ENCODE results near the gene PHTF2.

PHTF2 gene

DNA sequence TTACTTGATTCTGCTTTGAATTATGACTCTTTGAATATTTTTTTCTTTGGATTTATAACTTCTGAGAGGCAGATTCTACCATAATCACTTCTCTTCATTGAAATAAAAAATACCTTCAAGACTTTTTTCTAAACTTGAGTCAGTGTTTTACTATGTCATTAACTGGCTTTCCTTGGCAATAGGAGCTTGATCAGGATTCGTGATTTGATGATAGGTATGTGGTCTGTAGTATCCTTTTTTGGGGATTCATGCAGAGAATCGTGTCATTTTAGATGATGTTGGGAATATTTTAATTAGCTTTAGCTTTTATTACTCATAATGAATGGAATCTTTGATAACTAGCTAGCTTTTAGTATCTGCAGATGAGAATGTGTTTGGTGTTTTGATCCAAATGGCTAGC is 83.3 kb downstream of the PHTF2 start:
- DNase-seq, result no peak

- DNase-seq, result no peak
Measured at GRCh38 chr7:77885155-77885554, 86.6 kb downstream of the PHTF2 start.

DNA sequence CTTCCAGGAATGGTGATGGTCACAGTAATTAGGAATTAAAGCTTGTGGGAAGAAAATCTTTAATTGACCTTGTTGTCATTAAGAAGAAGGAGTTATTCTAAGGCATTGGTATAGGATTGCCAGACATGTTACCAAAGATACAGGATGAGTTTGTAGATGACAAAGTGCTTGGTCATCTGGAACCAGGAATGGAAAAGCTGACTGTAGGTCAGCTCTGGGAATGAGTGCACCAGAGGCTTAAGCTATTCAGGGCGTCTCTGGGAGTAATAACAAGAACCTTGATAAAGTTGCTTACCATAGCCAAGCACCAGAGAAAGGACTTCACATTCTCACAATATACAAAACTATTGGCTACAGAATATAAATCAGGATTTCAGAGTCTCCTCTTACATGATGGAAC is 89.0 kb downstream of the PHTF2 start:
- no peak for DNase-seq

GRCh38 chr7:77888998-77889397 is 90.4 kb downstream of the PHTF2 start:
- no peak for DNase-seq

DNA sequence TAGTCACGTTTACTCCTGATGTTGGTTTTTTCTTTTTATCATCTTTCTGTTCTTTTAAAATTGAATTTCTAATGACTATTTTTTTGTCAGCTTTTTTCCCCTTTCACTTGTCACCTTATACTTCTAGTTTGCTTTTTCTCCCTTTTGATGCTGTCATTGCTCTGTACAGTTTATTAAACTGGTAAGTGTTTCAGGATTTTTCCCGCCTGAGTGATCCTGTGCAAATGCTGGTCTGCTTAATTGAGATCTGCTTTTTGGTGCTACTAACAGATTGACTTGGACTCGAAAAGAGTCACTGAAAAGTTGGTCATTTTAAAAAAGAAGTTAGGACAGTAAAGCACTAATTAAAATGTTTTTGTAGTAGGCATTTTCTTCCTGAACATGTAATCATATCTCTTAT is 95.2 kb downstream of the PHTF2 start:
- no peak for DNase-seq

- no peak for DNase-seq
Measured at GRCh38 chr7:77894574-77895091, 96.1 kb downstream of the PHTF2 start.

GRCh38 chr7:77895905-77896304 is 97.3 kb downstream of the PHTF2 start:
- no peak for DNase-seq

DNA sequence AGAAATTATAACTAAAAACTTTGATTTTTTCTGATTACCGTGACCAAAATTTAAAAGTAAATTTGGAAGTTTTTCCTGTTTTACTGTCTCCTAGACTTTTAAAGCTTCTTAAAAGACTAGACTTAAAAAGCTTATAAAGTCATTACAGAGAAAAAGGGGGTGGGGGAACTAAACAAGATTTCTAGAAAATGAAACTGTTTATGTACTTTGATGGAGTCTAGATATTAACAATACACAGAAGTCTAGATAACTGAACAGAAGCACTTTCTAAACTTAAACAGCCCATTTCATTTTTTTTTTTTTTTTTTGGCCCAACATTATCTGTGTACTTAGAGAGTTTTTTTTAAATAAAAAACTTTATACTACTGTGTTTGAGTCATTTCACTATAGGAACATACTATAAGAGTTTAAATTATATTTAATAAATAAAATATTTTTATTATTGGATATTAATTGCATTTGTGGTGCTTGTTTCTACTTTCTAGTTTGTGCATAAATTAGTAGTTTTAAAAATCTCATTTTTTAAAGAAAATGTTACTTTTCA is 98.5 kb downstream of the PHTF2 start:
- DNase-seq, result no peak

GRCh38 chr7:77899516-77899915 is 100.9 kb downstream of the PHTF2 start:
- no peak for DNase-seq

DNA sequence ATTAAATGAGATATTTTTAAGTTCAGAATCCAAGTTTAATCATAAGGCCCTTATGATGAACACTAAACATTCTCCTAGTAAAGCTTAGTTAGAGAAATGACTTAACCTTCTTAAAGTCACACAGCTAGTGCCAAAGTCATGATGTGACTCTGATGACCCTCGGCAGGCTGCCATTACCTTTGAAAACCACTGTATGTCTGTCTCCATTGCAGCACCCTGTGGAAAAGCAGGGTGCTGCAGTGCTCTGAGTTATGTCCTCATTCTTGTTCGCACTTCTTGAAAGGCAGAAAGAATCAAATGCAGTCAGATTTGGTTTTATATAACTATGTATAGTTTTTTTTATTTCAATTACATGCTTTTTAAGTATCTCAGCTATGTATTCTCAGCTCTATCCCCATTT is 105.0 kb downstream of the PHTF2 start:
- no peak for DNase-seq

DNA sequence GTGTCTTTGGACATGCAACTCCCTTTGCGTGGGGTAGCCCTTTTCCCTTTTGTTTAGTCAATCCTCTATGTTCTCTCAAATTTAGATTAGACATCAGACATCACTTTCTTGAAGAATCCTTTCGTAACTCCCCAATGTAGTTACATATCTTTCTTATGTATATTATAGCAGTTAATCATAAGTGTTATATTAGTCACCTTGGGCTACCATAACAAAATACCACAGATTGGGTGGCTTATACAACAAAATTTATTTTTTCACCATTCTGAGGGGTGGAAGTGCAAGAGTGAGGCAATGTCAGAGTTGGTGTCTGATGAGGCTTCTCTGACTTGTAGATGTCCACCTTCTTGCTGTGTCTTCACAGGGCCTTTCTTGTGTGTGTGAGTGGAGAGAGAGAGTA is 105.7 kb downstream of the PHTF2 start:
- DNase-seq, result no peak

- DNase-seq, result no peak
Measured at GRCh38 chr7:77907281-77907680, 108.7 kb downstream of the PHTF2 start.

- DNase-seq, result no peak
Measured at GRCh38 chr7:77908664-77909063, 110.1 kb downstream of the PHTF2 start.

DNA sequence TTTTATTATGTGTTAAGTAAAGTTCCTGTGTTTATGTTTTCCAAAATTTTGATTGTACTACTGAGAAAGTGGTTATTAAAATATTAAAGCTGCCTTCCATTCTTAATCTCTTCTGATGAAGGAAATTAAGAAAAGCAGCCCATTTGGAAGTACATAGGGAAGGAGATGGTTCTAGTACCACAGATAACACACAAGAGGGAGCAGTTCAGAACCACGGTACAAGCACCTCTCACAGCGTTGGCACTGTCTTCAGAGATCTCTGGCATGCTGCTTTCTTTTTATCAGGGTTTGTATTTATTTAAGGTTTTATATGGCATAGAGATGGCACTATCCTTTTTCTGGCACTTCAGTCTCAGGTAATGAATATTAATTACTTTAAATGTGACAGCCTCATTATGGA is 111.6 kb downstream of the PHTF2 start:
- no peak for DNase-seq

GRCh38 chr7:77912293-77912692 is 113.7 kb downstream of the PHTF2 start:
- DNase-seq, result no peak

DNA sequence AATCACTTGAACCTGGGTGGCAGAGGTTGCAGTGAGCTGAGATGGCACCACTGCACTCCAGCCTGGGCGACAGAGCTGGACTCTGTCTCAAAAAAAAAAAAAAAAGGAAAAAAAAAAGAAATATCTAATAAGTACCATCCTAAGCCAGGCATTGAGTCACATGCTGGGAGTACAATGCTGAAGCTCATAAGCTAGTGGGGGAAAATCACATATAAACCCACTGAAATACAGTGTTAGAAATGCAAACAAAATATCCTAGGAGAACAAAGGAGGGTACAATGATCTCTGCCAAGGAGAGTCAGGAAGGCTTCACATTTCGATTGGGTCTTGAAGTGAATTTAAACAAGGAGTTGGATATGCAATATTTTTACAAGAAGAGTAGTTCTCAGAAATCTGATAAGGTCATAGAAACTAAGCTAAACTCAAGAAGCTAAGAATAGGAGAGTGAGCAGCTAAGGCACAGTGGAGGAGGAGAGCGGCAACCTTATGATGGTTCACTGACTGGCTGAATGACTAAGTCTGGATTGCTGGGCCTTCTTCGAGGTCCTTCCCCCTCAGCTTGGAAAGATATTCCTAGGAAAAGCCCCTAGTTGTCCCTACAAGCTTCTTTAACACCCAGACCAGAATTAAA is 115.5 kb downstream of the PHTF2 start:
- no peak for DNase-seq

DNA sequence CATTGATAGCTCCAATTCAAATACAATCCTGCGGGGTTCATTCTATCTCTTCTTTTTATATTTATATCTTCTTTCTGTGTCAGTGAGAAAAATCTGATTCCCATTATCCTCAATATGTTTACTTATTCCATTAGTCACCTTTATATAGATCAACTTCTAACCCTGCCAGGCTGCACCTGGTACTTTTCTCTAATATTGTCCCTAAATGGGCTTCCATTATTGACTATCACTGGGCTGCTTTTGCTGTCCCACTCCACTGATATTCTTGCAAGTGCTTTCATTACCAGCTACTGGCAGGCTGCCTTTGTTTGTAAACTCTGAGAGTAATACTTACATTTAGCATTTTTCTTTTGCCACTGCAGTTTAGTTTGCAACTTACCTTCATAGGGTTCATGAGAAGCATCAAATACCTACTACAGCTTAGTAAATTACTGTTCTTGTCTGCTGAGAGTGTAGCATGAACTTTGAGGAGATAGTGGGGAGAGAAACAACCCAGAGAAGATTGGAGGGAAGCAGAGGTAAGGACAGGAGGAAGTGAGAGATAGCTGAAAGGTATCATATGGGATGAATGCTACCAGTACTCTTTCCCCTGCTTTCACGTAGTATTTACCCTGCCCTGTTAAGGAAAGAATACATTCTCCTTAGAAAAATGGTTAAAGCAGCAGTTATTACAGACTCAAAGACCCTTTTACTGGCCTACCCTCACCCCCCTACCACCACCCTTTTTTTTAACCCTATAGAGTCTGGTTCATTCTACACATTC is 119.1 kb downstream of the PHTF2 start:
- no peak for DNase-seq

DNA sequence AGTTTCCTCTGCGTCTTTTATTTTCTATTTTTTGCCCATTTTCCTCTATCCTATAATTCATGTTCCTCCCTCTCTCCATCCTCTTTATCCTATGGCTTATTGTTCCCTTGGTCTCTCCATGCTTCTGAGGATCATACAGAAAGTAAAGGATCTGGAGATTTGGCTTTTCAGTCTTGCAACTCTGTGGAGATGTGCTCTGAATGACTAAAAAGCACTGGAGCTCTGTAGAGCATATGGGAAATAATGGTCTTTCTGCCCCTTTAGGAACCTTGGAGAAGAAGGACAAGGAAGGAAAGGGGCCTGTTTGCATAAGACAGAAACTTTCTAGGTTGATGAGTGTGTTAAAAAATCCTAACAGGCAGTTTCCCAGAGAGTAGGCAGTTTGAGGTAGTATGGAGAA is 120.1 kb downstream of the PHTF2 start:
- DNase-seq, result no peak

DNA sequence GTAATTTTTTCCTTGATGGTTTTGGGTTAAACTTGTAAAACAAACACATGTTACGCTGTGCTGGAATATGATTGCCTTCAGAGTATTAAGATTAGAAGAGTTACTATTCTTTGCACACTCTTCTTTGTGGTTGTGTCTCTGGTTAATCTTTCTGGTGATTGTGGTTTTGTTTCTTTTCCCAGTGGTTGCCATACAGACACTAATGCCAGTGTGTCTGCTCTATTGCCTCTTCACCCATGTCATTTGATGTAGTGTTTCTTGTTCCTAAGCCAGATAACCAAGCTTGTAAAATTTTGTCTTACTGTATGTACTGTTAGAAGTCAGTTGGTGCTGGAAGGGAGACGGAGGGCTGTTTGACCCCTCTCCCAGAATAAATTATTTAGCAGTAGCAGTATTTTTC is 124.8 kb downstream of the PHTF2 start:
- no peak for DNase-seq

DNA sequence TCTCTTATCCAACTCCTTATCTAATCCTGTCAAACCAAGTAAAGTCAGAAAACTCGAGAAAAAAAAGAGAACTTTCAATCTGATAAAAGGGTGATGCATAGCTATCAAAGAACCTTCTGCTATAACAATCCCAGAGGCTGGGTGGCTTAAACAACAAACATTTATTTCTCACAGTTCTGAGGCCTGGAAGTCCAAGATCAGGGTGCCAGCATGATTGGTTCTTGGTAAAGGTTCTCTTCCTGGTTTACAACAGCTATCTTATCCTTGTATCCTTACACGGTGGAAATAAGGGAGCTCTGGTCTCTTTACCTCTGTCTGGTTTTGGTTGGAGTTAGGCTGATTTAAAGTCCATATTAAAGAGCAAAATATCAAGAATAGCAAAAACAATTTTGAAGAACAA is 131.9 kb downstream of the PHTF2 start:
- no peak for DNase-seq

- DNase-seq, result no peak
Measured at GRCh38 chr7:77931841-77932240, 133.3 kb downstream of the PHTF2 start.

DNA sequence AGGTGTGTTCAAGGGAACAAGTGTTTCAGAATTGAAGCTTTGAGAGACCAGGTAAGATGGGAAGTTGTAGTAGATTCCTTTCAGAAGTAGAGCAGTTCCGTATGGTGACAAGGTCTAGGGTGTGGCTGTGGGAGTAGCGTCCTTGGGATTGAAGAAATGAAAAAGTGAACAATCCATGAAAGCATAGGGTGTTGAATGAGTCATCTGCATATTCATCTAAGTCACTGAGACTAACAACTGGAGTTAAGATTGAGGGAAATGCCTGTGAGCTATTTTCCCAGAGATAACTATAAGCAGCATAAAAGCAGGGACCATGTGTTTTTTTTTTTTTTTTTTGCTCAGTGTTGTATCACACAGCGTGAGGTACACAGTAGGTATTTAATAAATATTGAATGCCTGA is 134.8 kb downstream of the PHTF2 start:
- DNase-seq, result no peak

GRCh38 chr7:77935652-77936348 is 137.2 kb downstream of the PHTF2 start:
- DNase-seq, result no peak

DNA sequence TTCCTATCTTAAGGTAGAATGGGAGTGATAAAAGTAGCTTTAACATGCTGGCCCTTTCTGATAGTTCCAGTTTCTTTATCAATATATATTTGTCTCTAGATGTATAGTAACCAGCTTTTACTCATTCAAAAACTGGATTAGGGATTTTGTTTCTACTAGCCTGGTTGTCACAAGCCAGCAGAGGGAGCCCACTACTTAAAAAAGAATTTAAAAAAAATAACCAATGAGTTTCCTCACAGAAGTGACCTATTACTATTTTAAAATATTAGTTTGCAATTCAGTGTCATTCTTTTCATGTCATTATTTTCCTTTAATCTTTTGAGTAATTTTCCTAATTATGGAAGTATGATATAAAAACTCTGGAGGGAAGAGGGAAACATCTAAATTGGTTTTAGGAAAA is 142.1 kb downstream of the PHTF2 start:
- DNase-seq, result no peak

All from right forelimb (tissue), 1 donor.